Measurements from ENCODE around the gene GID8. TPM values are rescaled to one million over a fixed set of nuclear protein-coding genes. Genes with fewer than 3 reads are reported as not detected.

The GID8 gene
- total RNA-seq, 1 donor from 2014 or later, result 27.2 TPM

DNA sequence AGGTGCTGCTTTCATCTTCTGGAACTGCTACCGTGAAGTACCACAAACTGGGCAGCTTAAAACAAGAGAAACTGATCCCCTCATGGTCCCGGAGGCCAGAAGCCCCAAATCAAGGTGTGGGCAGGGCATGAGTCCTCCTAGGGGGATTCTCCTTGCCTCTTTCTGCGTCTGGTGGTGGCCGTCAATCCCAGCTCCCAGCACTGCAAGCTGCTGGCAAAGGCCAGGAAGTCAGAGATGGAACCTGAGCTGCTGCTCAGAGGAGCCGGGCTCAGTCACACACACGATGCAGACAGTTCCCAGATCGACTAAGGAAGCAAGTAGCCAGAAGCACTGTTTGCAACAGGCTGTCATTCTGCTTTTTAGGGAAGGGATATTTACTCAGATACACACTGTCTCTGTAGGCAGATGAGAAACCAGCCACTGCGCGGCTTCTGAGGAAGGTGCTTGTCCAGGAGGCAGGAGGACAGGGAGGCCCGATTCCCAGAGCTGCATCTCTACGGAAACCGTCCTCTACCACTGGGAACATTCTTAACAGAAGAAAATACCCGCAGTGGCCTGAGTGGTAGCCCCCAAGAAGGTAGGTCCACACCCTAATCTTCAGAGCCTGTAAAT is 53.4 kb downstream of the GID8 start:
- intact Hi-C loops (cut with DNase I), result no loop called here
- DNase-seq (ENCODE audit: low spot score), result no peak
- ATAC-seq, result no peak

DNA sequence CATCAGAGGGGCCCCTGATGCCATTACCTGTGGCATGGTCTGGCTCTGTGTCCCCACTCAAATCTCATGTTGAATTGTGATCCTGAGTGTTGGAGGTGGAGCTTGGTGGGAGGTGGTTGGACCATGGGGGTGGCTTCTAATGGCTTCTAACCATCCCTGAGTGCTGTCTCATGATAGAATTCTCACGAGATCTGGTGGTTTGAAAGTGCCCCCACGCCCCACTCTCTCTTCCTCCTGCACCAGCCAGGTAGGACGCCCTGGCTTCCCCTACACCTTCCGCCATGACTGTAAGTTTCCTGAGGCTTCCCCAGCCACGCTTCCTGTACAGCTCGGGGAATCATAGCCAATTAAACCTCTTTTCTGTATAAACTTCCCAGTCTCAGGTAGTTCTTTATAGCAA is 53.9 kb downstream of the GID8 start:
- intact Hi-C loops (cut with DNase I), result no loop called here
- no peak for DNase-seq (ENCODE audit: low spot score)
- ATAC-seq, result no peak

DNA sequence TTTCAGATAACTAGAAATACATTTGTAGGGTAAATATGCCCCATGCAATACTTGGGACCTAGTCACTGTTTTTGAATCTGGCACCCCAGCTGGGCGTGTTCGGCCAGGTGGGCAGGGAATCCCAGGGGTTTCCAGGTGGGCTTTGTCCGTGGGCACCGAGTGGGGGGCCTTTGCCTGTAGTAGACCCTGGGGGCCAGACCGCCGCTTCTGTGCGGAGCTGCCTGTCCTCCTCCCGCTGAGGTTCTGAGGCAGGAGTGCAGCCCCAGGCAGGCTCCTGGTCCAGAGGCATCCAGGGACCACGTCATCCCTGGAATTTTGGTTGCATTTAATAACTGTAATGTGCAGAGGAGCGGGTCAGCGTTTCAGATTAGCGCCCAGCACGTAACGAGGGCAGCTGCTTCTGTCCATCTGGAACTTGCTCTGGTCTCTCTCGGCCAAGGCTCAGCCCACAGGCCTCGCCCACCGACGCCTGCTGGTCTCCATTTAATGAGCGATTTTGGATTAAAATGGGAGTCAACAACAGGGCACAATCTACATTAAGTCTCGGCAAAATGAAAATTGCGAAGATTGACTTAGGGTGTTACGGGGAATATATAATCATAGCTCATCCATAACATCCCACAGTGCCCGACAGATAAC is 56.0 kb downstream of the GID8 start:
- ATAC-seq (no peak), DNase-seq (ENCODE audit: low spot score) (no peak)
- intact Hi-C loops (cut with DNase I), result no loop called here

DNA sequence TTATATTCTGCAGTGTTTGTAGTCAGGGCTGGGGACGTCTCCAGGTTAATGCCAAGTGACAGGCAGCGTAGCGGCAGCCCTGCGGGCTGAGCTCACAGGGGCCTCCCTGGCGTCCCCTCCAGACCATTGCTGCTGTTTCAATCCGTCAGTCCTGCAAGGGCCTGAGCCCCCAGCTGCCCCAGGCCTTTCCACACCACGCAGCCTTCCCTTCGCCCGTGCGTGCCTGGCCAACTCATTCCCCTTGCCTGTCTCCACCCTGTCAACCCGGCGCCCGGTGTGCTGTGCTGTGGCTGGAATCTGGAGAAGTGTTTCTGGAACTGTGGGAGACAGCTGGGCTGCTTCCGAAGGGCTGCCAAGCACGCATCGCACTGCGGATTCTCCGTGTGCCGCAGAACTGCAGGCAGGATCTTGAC is 56.9 kb downstream of the GID8 start:
- no peak for DNase-seq (ENCODE audit: low spot score)
- ATAC-seq, result no peak
- intact Hi-C loops (cut with DNase I), result no loop called here

DNA sequence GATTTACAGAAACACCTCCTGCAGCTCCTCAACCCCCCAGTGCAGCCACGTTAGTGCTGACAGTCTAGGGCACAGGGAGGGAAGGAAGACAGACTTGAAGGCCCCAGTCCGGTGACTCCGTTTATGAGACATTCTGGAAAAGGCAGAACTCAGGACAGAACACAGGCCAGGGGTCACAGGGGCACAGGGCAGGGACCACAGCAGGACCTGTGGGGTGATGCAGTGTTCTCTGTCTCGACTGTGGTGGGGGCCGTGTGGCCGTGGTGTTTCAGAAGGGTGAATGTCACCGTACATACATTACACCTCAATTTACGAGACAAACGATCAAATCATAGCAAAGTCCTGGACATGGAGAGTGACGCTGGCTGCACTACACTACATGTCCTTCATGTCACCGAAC is 57.5 kb downstream of the GID8 start:
- intact Hi-C loops (cut with DNase I), result no loop called here
- ATAC-seq (no peak), DNase-seq (ENCODE audit: low spot score) (no peak)

- DNase-seq (ENCODE audit: low spot score) (no peak), ATAC-seq (no peak)
- intact Hi-C loops (cut with DNase I), result no loop called here
Measured at GRCh38 chr20:62995898-62996595, 58.1 kb downstream of the GID8 start.

DNA sequence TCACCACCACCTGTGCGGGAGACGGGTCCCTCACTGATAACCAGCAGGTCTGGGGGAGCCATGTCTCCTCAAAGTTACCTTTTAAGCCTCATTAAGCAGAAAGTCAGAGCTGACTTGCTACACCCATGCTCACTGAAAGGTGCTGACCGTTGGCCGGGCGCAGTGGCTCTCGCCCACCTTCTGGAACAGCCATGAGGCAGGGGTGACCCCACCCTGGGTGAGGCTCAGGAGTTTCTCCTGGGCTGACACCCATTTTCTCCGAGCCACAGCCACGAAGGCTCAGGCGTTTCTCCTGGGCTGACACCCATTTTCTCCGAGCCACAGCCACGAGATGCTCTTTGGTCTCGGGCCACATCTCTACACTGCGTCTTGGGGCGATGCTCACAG is 58.6 kb downstream of the GID8 start:
- intact Hi-C loops (cut with DNase I), result no loop called here
- ATAC-seq (no peak), DNase-seq (ENCODE audit: low spot score) (no peak)

DNA sequence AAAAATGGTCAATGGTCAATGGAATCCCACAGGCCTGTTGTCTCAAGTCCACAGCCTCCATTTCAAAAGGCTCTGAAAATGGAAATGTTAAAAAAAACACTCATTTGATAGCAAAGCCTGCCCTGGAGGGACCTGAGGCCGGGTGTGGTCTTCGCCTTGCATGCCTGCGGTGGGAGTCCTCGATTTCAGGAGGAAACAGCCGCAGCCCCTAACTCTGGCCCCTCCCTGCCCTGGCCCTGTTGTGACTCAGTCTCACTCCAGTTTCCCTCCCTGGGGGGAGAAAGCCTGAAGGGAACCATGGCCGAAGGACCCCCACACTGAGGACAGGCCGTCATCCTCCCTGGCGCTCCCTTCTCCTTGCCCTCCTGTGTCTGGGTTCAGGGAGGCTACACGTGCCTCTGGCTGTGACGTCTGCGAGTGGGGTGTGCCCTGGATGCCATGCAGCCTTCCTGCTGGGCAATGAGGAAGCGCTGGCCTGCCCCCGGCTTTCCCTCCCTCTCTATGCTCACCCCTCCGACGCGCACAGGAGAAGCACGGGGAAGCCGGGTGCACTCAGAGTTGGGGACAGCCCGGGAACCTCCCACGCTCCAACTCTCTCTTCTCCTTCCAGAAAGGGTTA is 59.6 kb downstream of the GID8 start:
- ATAC-seq (no peak), DNase-seq (ENCODE audit: low spot score) (no peak)
- intact Hi-C loops (cut with DNase I), result no loop called here

Other genes starting within 250 kb of the GID8 start
- gene NTSR1, start 229.3 kb upstream of the GID8 start, total RNA-seq, result 0.09 TPM
- 10.4 TPM for gene MRGBP, start 141.7 kb upstream of the GID8 start, total RNA-seq
- 52.7 TPM for gene OGFR, start 133.3 kb upstream of the GID8 start, total RNA-seq
- gene COL9A3, start 121.1 kb upstream of the GID8 start, total RNA-seq, result 69.6 TPM
- 14.6 TPM for gene TCFL5, start 76.3 kb upstream of the GID8 start, total RNA-seq
- 60.9 TPM for gene DIDO1, start 11.6 kb upstream of the GID8 start, total RNA-seq
- 3.8 TPM for gene SLC17A9, start 14.6 kb downstream of the GID8 start, total RNA-seq
- gene BHLHE23, start 68.8 kb downstream of the GID8 start, total RNA-seq, result not detected